ENCODE results near the gene FUNDC1. TPM values are rescaled to one million over a fixed set of nuclear protein-coding genes. Genes with fewer than 3 reads are reported as not detected.

FUNDC1 gene
- total RNA-seq (ENCODE audit: low replicate concordance) = 15.5 and 17.8 TPM in 2 replicates
- long read RNA-seq, transcript FUNDC1-201 (5 exons, 1,196 nt) = major isoform, 27 of 27 reads
- long read RNA-seq, partial matches to known transcripts = 0 of 27 reads
- long read RNA-seq, other reads (novel, unspliced or antisense) = 0 of 27 reads

- Mint-ChIP-seq H3K36me3 (peaks cover 4% of the 10 kb centered on the region), H3K4me3 (peak within 1 kb of the TSS; percentile 94), H3K4me1 (ENCODE audit: unreplicated experiment) (peaks cover 8% of the 10 kb centered on the region), H3K27ac (peak within 1 kb of the TSS; percentile 90), H3K27me3 (no peaks in the 10 kb centered on the region), H3K9me3 (peaks cover 6% of the 10 kb centered on the region)
- TF ChIP-seq CTCF (conservative IDR thresholded peaks at IDR 0.05) = peak; percentile 61
- peak; percentile 92 for DNase-seq (ENCODE audit: extremely low spot score, unreplicated experiment)
Measured at GRCh38 chrX:44542567-44543325, at the start of gene FUNDC1. Gene FUNDC1 (minus strand): TSS chrX:44542859. CDS start chrX:44542832, 27 bp downstream.

- H3K4me1 Mint-ChIP-seq (ENCODE audit: unreplicated experiment) = no peaks in the 10 kb centered on the region
- no peaks in the 10 kb centered on the region for H3K9me3 Mint-ChIP-seq
- H3K27ac Mint-ChIP-seq = no peak overlapping the region
Measured at GRCh38 chrX:44585866-44586265, 43.2 kb upstream of the FUNDC1 start.

GRCh38 chrX:44580466-44580865 is 37.8 kb upstream of the FUNDC1 start:
- no peak for DNase-seq (ENCODE audit: extremely low spot score, unreplicated experiment)
- no peaks in the 10 kb centered on the region for H3K27me3 Mint-ChIP-seq
- H3K4me3 Mint-ChIP-seq = no peak overlapping the region
- no peak for TF ChIP-seq CTCF (conservative IDR thresholded peaks at IDR 0.05)
- H3K4me1 Mint-ChIP-seq (ENCODE audit: unreplicated experiment) = no peaks in the 10 kb centered on the region
- H3K9me3 Mint-ChIP-seq = no peaks in the 10 kb centered on the region
- no peak overlapping the region for H3K27ac Mint-ChIP-seq
- no peaks in the 10 kb centered on the region for H3K36me3 Mint-ChIP-seq

More at GRCh38 chrX:44585866-44586265, 43.2 kb upstream of the FUNDC1 start:
- Mint-ChIP-seq H3K36me3 (no peaks in the 10 kb centered on the region), H3K4me3 (no peak overlapping the region), H3K27me3 (no peaks in the 10 kb centered on the region)
- TF ChIP-seq CTCF (conservative IDR thresholded peaks at IDR 0.05) = no peak
- DNase-seq (ENCODE audit: extremely low spot score, unreplicated experiment) = no peak

GRCh38 chrX:44572340-44572938 is 29.8 kb upstream of the FUNDC1 start:
- Mint-ChIP-seq H3K4me1 (ENCODE audit: unreplicated experiment) (no peaks in the 10 kb centered on the region), H3K27ac (no peak overlapping the region), H3K9me3 (peaks cover 10% of the 10 kb centered on the region), H3K4me3 (no peak overlapping the region), H3K36me3 (no peaks in the 10 kb centered on the region), H3K27me3 (no peaks in the 10 kb centered on the region)
- no peak for TF ChIP-seq CTCF (conservative IDR thresholded peaks at IDR 0.05)
- no peak for DNase-seq (ENCODE audit: extremely low spot score, unreplicated experiment)

GRCh38 chrX:44570522-44570921 is 27.9 kb upstream of the FUNDC1 start:
- H3K36me3 Mint-ChIP-seq = no peaks in the 10 kb centered on the region

More at GRCh38 chrX:44570522-44570921, 27.9 kb upstream of the FUNDC1 start:
- no peak overlapping the region for H3K4me3 Mint-ChIP-seq
- DNase-seq (ENCODE audit: extremely low spot score, unreplicated experiment) = no peak
- no peak for TF ChIP-seq CTCF (conservative IDR thresholded peaks at IDR 0.05)
- H3K9me3 Mint-ChIP-seq = peaks cover 12% of the 10 kb centered on the region
- no peak overlapping the region for H3K27ac Mint-ChIP-seq
- H3K4me1 Mint-ChIP-seq (ENCODE audit: unreplicated experiment) = no peaks in the 10 kb centered on the region
- H3K27me3 Mint-ChIP-seq = no peaks in the 10 kb centered on the region

All from type B pancreatic cell (in vitro differentiated cells).